Heart left ventricle (tissue), 16 donors: ENCODE measurements around the gene DYNC1LI1. TPM values are rescaled to one million over a fixed set of nuclear protein-coding genes. Genes with fewer than 3 reads are reported as not detected.

Experiments used
- ATAC-seq, 4 donors: fragments of 200-7000 bp; cut with Tn5 transposase; one replicate each; pipeline ENCODE4 v1.9.1; 2020 to 2022; ENCODE audit warnings: moderate library complexity in 4 of 4, mild to moderate bottlenecking in 3 of 4, moderate number of reproducible peaks in 1 of 4
- DNase-seq, 5 donors: peaks; one replicate each; pipeline ENCODE4 v3.0.0-alpha.2; 2020
- H3K27ac ChIP-seq, 12 donors: fragments of 200-600 bp; sonication (generic) in 4 of 12; one replicate each; pipeline versions ENCODE4 v1.5.0 to v1.8.0; 2016 to 2022; ENCODE audit warnings: mild to moderate bottlenecking in 2 of 12
- H3K27me3 ChIP-seq, 9 donors: fragments of 200-600 bp; sonication (generic) in 2 of 9; one replicate each; pipeline versions ENCODE4 v1.5.1 to v1.8.0; 2016 to 2022; ENCODE audit warnings: mild to moderate bottlenecking in 3 of 9
- H3K36me3 ChIP-seq, 9 donors: fragments of 200-600 bp; sonication (generic) in 2 of 9; one replicate each; pipeline versions ENCODE4 v1.5.0 to v1.8.0; 2018 to 2022; ENCODE audit warnings: mild to moderate bottlenecking in 2 of 9
- H3K4me1 ChIP-seq, 12 donors: fragments of 200-600 bp; sonication (generic) in 4 of 12; one replicate each; pipeline versions ENCODE4 v1.5.0 to v1.8.0; 2016 to 2022; ENCODE audit warnings: mild to moderate bottlenecking in 3 of 12
- H3K4me3 ChIP-seq, 12 donors: fragments of 200-600 bp; sonication (generic) in 4 of 12; one replicate each; pipeline versions ENCODE4 v1.5.0 to v1.8.0; 2017 to 2022; ENCODE audit warnings: mild to moderate bottlenecking in 9 of 12, moderate library complexity in 4 of 12
- H3K9me3 ChIP-seq, 12 donors: fragments of 200-600 bp; sonication (generic) in 4 of 12; one replicate each; pipeline versions ENCODE4 v1.5.0 to v1.8.0; 2016 to 2022; ENCODE audit warnings: mild to moderate bottlenecking in 1 of 12
- POLR2A ChIP-seq, 2 donors: fragments of 450-650 bp; IDR thresholded peaks; one replicate each; pipeline ENCODE4 v1.6.1; 2017; ENCODE audit warnings: antibody characterized with exemption in 2 of 2, mild to moderate bottlenecking in 2 of 2, moderate library complexity in 2 of 2
- WGBS, 4 donors: extraction: QIAGEN DNeasy Blood & Tissue Kit in 2 of 4; methylation state at CpG; one replicate each; pipeline versions ENCODE4 v1.1.5 to v1.1.7; 2013 to 2018; 5-methylcytosine and 5-hydroxymethylcytosine counted together
- intact Hi-C, 10 donors: fragments of 100-400 bp; cut with DNase I; formaldehyde crosslinking; loops; one replicate each; pipeline versions ENCODE4 v1.11.1 to v1.14.2; 2022
- polyA plus RNA-seq, 2 donors: library from polyadenylated mRNA; stranded (reverse); fragments of 200-250 nt; gene quantifications; one replicate each; pipeline ENCODE4 v1.2.3, GENCODE V29; 2013
- total RNA-seq, 9 donors: library from RNA; depleted of rRNA in 2 of 9; stranded (reverse); fragments of >200 nt in 2 of 9; fragmentation: NEBNext Ultra II Directional in 3 of 9; extraction: Animal tissue kit (Norgen Biotek cat#: 25700) in 3 of 9; gene quantifications; one replicate each; pipeline versions ENCODE4 v1.1.0 to v1.2.4, GENCODE V29; 2016 to 2023
- TF ChIP-seq, protein P1 (sequence below), 12 donors: fragments of 200-600 bp; sonication (generic) in 4 of 12; IDR thresholded peaks; one replicate each; pipeline versions ENCODE4 v1.5.0 to v1.8.0; 2018 to 2022; ENCODE audit warnings: antibody characterized with exemption in 12 of 12, mild to moderate bottlenecking in 5 of 12
- donor health status: ischemic (EF 13 %, LVEDD 7.1; RV severe dilation, severe dysfunction).
- donor health status: healthy with polysubstance abuse.
- donor health status: DM: no; HTN: yes; CAD: no.
- donor health status: DM: no; HTN: no; CAD: no.
- donor health status: ischemic (EF 25% LVEDD 6.9; RV normal size, moderate dysfunction).
- donor health status: ischemic (EF 25% LVEDD 5.7; RV mildly dilated, moderate dysfunction).
- donor health status: healthy.
- donor health status: DM: yes; HTN: yes; CAD: no.
- donor health status: ischemic (EF 35%, LVEDD 5.7; RV mildly dilated, moderate dysfunction).
- donor health status: nonischemic (EF 11% LVEDD 7.7; RV severe dilation, severe dysfunction).
- donor health status: DM: yes; HTN: yes; CAD: no.
- donor health status: PGD.
- donor health status: ischemic (EF 29% LVEDD 5.4; RV normal size, mild dysfunction).
- donor health status: nonischemic (EF 23%, LVEDD 6.1; RV moderate dilation, normal function).

DYNC1LI1 gene
- total and polyA plus RNA-seq, 11 donors = 28.8 to 65.0 (median 55.9) TPM

DNA sequence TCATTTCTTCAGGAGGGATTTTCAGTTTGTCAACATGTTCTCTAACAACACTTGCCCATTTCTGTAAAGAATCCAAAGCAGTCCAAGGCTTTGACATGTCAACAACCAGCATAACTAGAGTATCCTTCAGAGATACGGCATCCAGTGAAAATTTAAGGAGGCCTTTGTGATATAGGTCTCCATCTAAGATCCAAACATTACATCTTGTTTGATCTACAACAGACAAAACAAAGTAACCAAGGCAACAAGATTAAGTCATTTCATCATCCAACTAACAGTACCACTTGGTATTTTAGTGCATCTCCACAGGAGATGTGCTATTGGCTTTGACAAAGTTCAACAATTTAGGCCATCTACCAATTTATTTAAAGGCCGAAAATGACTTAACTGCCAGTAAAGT, 25.8 kb downstream of the DYNC1LI1 start:
- intact Hi-C loops = no loop called here
- no peak for ATAC-seq
- H3K4me1 ChIP-seq = peaks cover 0 to 27% (median 9%) of the 10 kb centered on the region in 12 donors
- H3K36me3 ChIP-seq = peaks cover 0 to 35% (median 21%) of the 10 kb centered on the region in 9 donors
- no peak overlapping the region for H3K27ac ChIP-seq
- WGBS, 4 donors = 54 to 75% (median 67%) methylated on average over 2 of the region's 2 CpGs
- H3K27me3 ChIP-seq = no peaks in the 10 kb centered on the region
- TF ChIP-seq POLR2A (IDR thresholded peaks at IDR 0.05) = no peak
- TF ChIP-seq, protein P1, sequence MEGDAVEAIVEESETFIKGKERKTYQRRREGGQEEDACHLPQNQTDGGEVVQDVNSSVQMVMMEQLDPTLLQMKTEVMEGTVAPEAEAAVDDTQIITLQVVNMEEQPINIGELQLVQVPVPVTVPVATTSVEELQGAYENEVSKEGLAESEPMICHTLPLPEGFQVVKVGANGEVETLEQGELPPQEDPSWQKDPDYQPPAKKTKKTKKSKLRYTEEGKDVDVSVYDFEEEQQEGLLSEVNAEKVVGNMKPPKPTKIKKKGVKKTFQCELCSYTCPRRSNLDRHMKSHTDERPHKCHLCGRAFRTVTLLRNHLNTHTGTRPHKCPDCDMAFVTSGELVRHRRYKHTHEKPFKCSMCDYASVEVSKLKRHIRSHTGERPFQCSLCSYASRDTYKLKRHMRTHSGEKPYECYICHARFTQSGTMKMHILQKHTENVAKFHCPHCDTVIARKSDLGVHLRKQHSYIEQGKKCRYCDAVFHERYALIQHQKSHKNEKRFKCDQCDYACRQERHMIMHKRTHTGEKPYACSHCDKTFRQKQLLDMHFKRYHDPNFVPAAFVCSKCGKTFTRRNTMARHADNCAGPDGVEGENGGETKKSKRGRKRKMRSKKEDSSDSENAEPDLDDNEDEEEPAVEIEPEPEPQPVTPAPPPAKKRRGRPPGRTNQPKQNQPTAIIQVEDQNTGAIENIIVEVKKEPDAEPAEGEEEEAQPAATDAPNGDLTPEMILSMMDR (IDR thresholded peaks at IDR 0.05) = no peak
- no peak for DNase-seq
- no peaks in the 10 kb centered on the region for H3K9me3 ChIP-seq
- no peak overlapping the region for H3K4me3 ChIP-seq

DNA sequence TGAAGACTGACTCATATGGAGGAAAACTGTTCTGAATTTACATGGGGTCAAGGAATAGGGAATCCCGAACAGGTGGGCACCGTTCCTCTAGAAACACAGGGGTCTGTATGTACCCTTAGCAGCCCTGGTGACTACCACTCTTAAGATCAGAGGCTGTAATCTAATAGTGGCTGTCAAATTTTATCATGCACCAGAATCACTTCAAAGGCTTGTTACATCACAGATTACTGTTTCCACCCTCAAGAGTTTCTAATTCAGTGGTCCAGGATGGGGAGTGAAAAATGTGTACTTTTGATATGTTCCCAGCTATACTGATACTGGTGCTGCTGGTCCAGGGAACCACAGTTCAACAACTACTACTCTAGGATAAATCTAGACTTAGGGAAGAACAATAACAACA, 27.9 kb downstream of the DYNC1LI1 start:
- Histone ChIP-seq H3K27ac (no peak overlapping the region), H3K9me3 (no peaks in the 10 kb centered on the region), H3K4me3 (no peak overlapping the region), H3K36me3 (peaks cover 0 to 53% (median 35%) of the 10 kb centered on the region in 9 donors), H3K4me1 (peaks cover 0 to 16% (median 8%) of the 10 kb centered on the region in 12 donors), H3K27me3 (no peaks in the 10 kb centered on the region)
- DNase-seq = no peak
- 90 to 96% (median 94%) methylated on average over 2 of the region's 2 CpGs for WGBS, 4 donors
- ATAC-seq = no peak
- TF ChIP-seq, protein P1 (IDR thresholded peaks at IDR 0.05) = no peak
- TF ChIP-seq POLR2A (IDR thresholded peaks at IDR 0.05) = no peak
- intact Hi-C loops = no loop called here

DNA sequence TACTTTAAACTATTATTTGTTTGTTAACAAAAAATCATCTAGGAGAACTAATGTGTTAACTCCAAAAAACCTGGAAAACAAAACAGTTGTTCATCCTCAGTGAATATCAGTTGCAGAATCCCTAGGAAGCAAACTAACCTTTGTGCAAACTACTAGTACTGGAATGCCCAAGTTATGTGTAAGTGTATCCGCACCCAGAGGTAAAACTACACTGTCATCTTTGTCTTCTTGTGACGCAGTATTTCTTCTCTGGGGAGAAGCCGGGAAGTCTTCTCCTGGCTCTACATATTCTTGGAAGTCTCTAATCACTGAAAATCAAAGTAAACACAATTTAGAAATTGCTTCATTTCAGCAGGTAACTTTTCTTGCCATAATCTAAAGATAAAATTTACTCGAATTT, 29.8 kb downstream of the DYNC1LI1 start:
- Histone ChIP-seq H3K4me3 (no peak overlapping the region), H3K4me1 (peaks cover 0 to 15% (median 7%) of the 10 kb centered on the region in 12 donors), H3K27ac (no peak overlapping the region), H3K27me3 (no peaks in the 10 kb centered on the region), H3K9me3 (no peaks in the 10 kb centered on the region), H3K36me3 (peaks cover 0 to 71% (median 52%) of the 10 kb centered on the region in 9 donors)
- WGBS, 4 donors = 85 to 94% (median 93%) methylated on average over 4 of the region's 4 CpGs
- TF ChIP-seq, protein P1 (IDR thresholded peaks at IDR 0.05) = no peak
- no peak for TF ChIP-seq POLR2A (IDR thresholded peaks at IDR 0.05)
- ATAC-seq (no peak), DNase-seq (no peak)
- intact Hi-C loops = no loop called here

DNA sequence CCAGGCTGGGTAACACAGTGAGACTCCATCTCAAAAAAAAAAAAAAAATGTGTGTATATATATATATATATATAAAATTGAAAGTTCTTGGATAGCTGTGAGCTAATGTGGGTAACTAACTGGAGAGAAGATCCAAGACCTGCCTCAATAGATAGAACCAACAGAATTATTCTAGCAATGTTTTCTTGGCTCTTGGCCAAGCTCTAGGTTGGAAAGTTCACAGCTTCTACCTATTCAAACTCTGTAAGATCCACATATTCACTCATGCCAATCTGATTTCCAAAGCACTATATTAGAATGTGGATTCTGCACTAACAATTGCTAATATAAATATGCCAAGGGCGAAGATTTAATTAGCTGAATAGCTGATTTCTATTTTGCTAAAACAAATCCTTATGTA, 38.2 kb downstream of the DYNC1LI1 start:
- TF ChIP-seq POLR2A (IDR thresholded peaks at IDR 0.05) = no peak
- TF ChIP-seq, protein P1 (IDR thresholded peaks at IDR 0.05) = no peak
- peaks cover 2 to 99% (median 88%) of the 10 kb centered on the region in 9 donors for H3K36me3 ChIP-seq
- no peak overlapping the region for H3K27ac ChIP-seq
- 94 to 99% (median 97%) methylated on average over 1 of the region's 1 CpG for WGBS, 4 donors
- no peaks in the 10 kb centered on the region for H3K27me3 ChIP-seq
- H3K9me3 ChIP-seq = no peaks in the 10 kb centered on the region
- peaks cover 0 to 8% (median 0%) of the 10 kb centered on the region in 12 donors for H3K4me1 ChIP-seq
- H3K4me3 ChIP-seq = no peak overlapping the region
- DNase-seq (no peak), ATAC-seq (no peak)
- intact Hi-C loops = no loop called here
